Measurements from ENCODE around the gene COX8A.
A peak's percentile ranks its signal among the peaks of the same experiment; 100 is the strongest.
"Not testable (repeated sequence)": the region's sequence is repeated elsewhere in the genome, so short reads cannot be mapped to it uniquely, and the experiment has no call there.

Gene COX8A

GRCh38 chr11:63974259-63975143, at the start of gene COX8A:
Gene COX8A, plus strand, starts transcription at chr11:63974620. Its CDS starts 61 bp downstream, at chr11:63974681.
- DNase-seq (ENCODE audit: low read depth in 2 of 2): peak; percentile 87 to 96

GRCh38 chr11:63929616-63930015, 44.8 kb upstream of the COX8A start:
- no peak for DNase-seq (ENCODE audit: low read depth in 2 of 2)

GRCh38 chr11:63931045-63931444, 43.4 kb upstream of the COX8A start:
- DNase-seq (ENCODE audit: low read depth in 2 of 2): no peak

GRCh38 chr11:63931876-63932275, 42.5 kb upstream of the COX8A start:
- no peak for DNase-seq (ENCODE audit: low read depth in 2 of 2)

- no peak for DNase-seq (ENCODE audit: low read depth in 2 of 2)
Observed at GRCh38 chr11:63933459-63933858, 41.0 kb upstream of the COX8A start.

GRCh38 chr11:63937713-63938478, 36.5 kb upstream of the COX8A start:
- DNase-seq (ENCODE audit: low read depth in 2 of 2): no peak

GRCh38 chr11:63938479-63939396, 35.7 kb upstream of the COX8A start, which contains the start of gene NAA40:
Gene NAA40, plus strand, starts transcription at chr11:63939002. Its CDS starts 95 bp downstream, at chr11:63939097.
- peak; percentile 80 to 87 for DNase-seq (ENCODE audit: low read depth in 2 of 2)

GRCh38 chr11:63939397-63939891, 35.0 kb upstream of the COX8A start:
- DNase-seq (ENCODE audit: low read depth in 2 of 2): no peak

- DNase-seq (ENCODE audit: low read depth in 2 of 2): no peak
Observed at GRCh38 chr11:63940786-63941185, 33.6 kb upstream of the COX8A start.

GRCh38 chr11:63941901-63942300, 32.5 kb upstream of the COX8A start:
- no peak for DNase-seq (ENCODE audit: low read depth in 2 of 2)

- DNase-seq (ENCODE audit: low read depth in 2 of 2): no peak
Observed at GRCh38 chr11:63942803-63943202, 31.6 kb upstream of the COX8A start.

GRCh38 chr11:63944987-63945386, 29.4 kb upstream of the COX8A start:
- no peak for DNase-seq (ENCODE audit: low read depth in 2 of 2)

GRCh38 chr11:63945477-63946163, 28.8 kb upstream of the COX8A start:
- DNase-seq (ENCODE audit: low read depth in 2 of 2): no peak

- peak in 1 of 2 donors; percentile 13 for DNase-seq (ENCODE audit: low read depth in 2 of 2)
Observed at GRCh38 chr11:63951779-63952536, 22.5 kb upstream of the COX8A start.

GRCh38 chr11:63952570-63952969, 21.9 kb upstream of the COX8A start:
- no peak for DNase-seq (ENCODE audit: low read depth in 2 of 2)

- DNase-seq (ENCODE audit: low read depth in 2 of 2): no peak
Observed at GRCh38 chr11:63958008-63958407, 16.4 kb upstream of the COX8A start.

GRCh38 chr11:63961608-63962412, 12.6 kb upstream of the COX8A start:
- DNase-seq (ENCODE audit: low read depth in 2 of 2): no peak

- DNase-seq (ENCODE audit: low read depth in 2 of 2): not testable (repeated sequence)
Observed at GRCh38 chr11:63963895-63964294, 10.5 kb upstream of the COX8A start.

GRCh38 chr11:63966444-63966843, 8.0 kb upstream of the COX8A start:
- no peak for DNase-seq (ENCODE audit: low read depth in 2 of 2)
